ENCODE results near the gene CRACR2B. TPM values are rescaled to one million over a fixed set of nuclear protein-coding genes. Genes with fewer than 3 reads are reported as not detected.

CRACR2B gene
- total RNA-seq, 4 donors from 2014 or later, result 82.7 to 373 (median 210) TPM

DNA sequence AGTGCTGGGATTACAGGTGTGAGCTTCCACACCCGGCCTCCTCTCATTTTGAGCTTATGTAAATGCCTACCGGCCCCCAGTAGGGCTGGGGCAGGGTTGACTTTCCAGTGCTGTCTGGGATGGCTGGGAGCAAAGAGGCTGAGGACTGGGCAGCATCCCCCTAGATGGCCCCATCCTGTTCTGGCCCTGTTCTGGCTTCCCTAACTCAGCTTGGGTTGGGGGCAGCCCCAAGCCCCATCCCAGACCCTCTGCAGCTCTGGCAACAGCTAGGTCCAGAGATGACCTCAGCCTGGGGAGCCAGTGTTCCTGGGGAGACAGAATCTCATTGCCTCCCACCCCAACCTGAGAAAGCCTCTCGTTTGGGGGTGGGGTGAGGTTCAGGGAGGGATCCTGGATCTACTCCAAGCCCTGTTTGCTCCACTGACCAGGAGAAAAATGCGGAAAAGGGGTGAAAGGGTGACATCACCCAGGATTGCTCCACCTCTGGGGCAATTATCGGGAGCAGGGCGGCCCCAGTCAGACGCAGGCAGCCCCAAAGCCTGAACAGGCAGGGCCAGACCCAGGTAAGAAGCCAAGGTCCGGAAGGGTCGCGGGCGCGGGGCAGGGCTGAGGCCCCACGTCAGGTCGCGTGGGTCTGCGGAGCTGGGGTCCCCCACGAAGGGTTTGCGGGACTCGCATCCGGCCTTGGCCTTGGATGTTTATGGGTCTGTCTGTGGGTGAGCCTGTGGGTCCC is 9.2 kb upstream of the CRACR2B start, which contains the start of gene PNPLA2:
Gene PNPLA2, plus strand, starts transcription at position 519 of the 733 bp plus-strand sequence. CDS start 805 bp downstream, outside the sequence.
- intact Hi-C loops (cut with DNase I; ENCODE audit: low total_unique reads), result no loop called here
- TF ChIP-seq EP300 (IDR thresholded peaks at IDR 0.05; ENCODE audit: low read depth) (no peak), POLR2A (IDR thresholded peaks at IDR 0.05) (peak; percentile 84), POLR2AphosphoS5 (IDR thresholded peaks at IDR 0.05) (peak in 2 of 3 donors; percentile 85 to 89)
- TF ChIP-seq, protein P1, sequence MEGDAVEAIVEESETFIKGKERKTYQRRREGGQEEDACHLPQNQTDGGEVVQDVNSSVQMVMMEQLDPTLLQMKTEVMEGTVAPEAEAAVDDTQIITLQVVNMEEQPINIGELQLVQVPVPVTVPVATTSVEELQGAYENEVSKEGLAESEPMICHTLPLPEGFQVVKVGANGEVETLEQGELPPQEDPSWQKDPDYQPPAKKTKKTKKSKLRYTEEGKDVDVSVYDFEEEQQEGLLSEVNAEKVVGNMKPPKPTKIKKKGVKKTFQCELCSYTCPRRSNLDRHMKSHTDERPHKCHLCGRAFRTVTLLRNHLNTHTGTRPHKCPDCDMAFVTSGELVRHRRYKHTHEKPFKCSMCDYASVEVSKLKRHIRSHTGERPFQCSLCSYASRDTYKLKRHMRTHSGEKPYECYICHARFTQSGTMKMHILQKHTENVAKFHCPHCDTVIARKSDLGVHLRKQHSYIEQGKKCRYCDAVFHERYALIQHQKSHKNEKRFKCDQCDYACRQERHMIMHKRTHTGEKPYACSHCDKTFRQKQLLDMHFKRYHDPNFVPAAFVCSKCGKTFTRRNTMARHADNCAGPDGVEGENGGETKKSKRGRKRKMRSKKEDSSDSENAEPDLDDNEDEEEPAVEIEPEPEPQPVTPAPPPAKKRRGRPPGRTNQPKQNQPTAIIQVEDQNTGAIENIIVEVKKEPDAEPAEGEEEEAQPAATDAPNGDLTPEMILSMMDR (IDR thresholded peaks at IDR 0.05), result no peak
- 35% methylated on average over 19 of the region's 20 CpGs; no CpG with 5 or more reads in 1 of the 2 donors for WGBS, 2 donors (ENCODE audit: low coverage in 1 of 2)

DNA sequence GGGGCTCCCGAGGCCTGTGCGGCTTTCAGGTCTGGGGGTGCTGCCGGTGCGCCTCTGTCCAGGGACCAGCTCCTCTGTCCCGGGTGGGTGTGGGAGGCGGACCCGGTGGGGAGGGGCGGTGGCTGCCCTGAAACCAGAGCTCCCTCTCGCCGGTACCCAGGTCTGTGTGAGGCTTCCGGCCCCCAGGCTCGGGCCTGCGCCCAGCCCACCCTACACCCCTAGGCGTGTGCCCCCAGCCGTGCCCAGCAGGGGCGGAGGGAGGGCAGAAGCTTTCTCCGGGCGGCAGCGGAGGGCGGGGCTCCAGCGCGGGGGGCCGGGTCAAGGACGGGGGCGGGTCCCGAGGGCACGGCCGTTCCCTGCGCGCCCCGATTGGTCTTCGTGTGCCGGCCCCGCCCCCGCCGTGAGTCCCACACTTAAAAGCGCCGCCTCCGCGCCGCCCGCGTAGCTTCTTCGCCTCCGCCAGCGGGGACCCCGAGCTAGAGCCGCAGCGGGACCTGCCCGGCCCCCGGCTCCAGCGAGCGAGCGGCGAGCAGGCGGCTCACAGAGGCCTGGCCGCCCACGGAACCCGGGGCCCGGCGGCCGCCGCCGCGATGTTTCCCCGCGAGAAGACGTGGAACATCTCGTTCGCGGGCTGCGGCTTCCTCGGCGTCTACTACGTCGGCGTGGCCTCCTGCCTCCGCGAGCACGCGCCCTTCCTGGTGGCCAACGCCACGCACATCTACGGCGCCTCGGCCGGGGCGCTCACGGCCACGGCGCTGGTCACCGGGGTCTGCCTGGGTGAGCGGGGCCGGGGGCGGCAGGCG is 8.4 kb upstream of the CRACR2B start:
- Histone ChIP-seq H3K27ac (peak overlapping the region; percentile 96 to 100 (median 97)), H3K4me3 (peak overlapping the region; percentile 62 to 97 (median 86)), H3K9me3 (no peaks in the 10 kb centered on the region), H3K4me1 (peaks cover 16 to 42% (median 36%) of the 10 kb centered on the region in 4 donors), H3K36me3 (peaks cover 0 to 5% (median 0%) of the 10 kb centered on the region in 4 donors), H3K27me3 (no peaks in the 10 kb centered on the region)
- DNase-seq, result peak; percentile 96
- in situ Hi-C loops (cut with MboI; ENCODE audit: low pct_ligation_motif_present in 1 of 4, low pct_unique_long_range_greater_than_20kb in 1 of 4, low sequenced_read_pairs in 3 of 4) (no loop called here), intact Hi-C loops (cut with DNase I; ENCODE audit: low total_unique reads) (no loop called here)
- TF ChIP-seq, protein P1 (IDR thresholded peaks at IDR 0.05), result peak; percentile 23 to 78 (median 31)
- TF ChIP-seq EP300 (IDR thresholded peaks at IDR 0.05; ENCODE audit: low read depth) (peak; percentile 48), POLR2A (IDR thresholded peaks at IDR 0.05) (peak; percentile 47), POLR2AphosphoS5 (IDR thresholded peaks at IDR 0.05) (peak; percentile 77 to 88 (median 88))
- WGBS, 2 donors (ENCODE audit: low coverage in 1 of 2), result 1% methylated on average over 49 of the region's 96 CpGs; no CpG with 5 or more reads in 1 of the 2 donors

More for the DNA sequence above, 9.2 kb upstream of the CRACR2B start, which contains the start of gene PNPLA2:
- Histone ChIP-seq H3K27me3 (no peaks in the 10 kb centered on the region), H3K36me3 (no peaks in the 10 kb centered on the region), H3K4me1 (peaks cover 16 to 34% (median 29%) of the 10 kb centered on the region in 4 donors), H3K4me3 (peak within 1 kb of the TSS; percentile 62 to 97 (median 86)), H3K27ac (peak within 1 kb of the TSS; percentile 96 to 100 (median 97)), H3K9me3 (no peaks in the 10 kb centered on the region)
- in situ Hi-C loops (cut with MboI; ENCODE audit: low pct_ligation_motif_present in 1 of 4, low pct_unique_long_range_greater_than_20kb in 1 of 4, low sequenced_read_pairs in 3 of 4), result no loop called here
- peak; percentile 75 for DNase-seq

DNA sequence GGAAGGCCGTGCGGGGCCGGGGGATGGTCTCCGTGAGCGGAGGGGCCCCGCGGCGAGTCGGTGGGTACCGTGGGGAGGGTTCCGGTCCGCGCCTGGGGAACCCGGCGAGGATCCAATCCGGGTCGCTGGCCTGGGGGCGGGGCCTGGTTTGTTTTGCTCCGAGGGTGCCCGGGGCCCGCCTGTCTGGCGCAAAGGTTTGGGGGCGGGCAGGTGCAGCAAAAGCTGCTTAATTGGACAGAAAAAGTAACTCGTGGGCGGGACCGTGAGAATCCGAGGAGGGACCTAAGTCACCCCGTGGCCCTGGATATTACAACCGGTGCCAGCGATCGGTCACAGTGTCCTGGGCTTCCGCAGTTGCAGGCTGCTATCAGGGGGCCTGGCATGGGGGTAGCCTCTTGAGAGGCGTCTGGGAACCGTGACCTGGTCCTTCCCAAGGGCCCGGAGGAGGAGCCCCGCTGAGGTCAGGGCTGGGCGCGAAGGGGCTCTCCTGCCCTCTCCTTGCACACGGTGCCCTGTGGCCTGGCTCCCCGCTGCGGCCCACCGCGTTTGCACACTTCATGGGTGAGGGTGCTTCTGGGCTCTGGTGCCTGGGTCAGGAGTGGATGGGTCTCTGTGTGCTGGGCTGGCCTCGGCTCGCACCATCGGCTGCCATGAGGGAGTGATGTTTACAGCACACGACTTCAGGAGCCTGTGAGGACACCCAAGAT is 7.6 kb upstream of the CRACR2B start:
- Histone ChIP-seq H3K27ac (peak overlapping the region; percentile 96 to 100 (median 97)), H3K36me3 (peaks cover 0 to 12% (median 0%) of the 10 kb centered on the region in 4 donors), H3K4me1 (peaks cover 17 to 50% (median 43%) of the 10 kb centered on the region in 4 donors), H3K4me3 (peak overlapping the region; percentile 62 to 97 (median 86)), H3K9me3 (no peaks in the 10 kb centered on the region), H3K27me3 (peaks cover under 1% of the 10 kb centered on the region)
- peak; percentile 96 for DNase-seq
- 4% methylated on average over 46 of the region's 47 CpGs; no CpG with 5 or more reads in 1 of the 2 donors for WGBS, 2 donors (ENCODE audit: low coverage in 1 of 2)
- in situ Hi-C loops (cut with MboI; ENCODE audit: low pct_ligation_motif_present in 1 of 4, low pct_unique_long_range_greater_than_20kb in 1 of 4, low sequenced_read_pairs in 3 of 4), result no loop called here
- peak; percentile 68 to 81 (median 76) for TF ChIP-seq POLR2AphosphoS5 (IDR thresholded peaks at IDR 0.05)
- TF ChIP-seq POLR2A (IDR thresholded peaks at IDR 0.05), result peak; percentile 82
- TF ChIP-seq, protein P1 (IDR thresholded peaks at IDR 0.05), result no peak
- intact Hi-C loops (cut with DNase I; ENCODE audit: low total_unique reads), result no loop called here

Data from transverse colon (tissue), 4 donors.